ENCODE measurements around the gene USP43.

DNA sequence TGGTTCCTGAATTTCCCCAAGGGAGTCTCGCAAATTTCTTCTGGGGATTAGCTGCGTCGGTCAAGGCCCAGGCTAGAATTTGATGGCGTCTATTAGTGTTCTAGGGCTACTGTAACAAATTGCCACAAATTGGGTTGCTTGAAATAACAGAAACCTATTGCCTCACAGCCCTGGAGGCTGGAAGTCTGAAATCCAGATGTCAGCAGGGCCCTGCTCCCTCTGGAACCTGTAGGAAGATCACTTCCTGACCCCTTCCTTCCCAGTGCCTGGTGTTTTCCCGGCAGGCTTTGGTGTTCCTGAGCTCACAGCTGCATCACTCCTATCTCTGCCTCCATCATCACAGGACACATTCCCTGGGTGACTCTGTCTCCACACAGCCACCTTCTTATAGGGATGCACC lies 121.7 kb downstream of the USP43 start:
- TF ChIP-seq, protein P1, sequence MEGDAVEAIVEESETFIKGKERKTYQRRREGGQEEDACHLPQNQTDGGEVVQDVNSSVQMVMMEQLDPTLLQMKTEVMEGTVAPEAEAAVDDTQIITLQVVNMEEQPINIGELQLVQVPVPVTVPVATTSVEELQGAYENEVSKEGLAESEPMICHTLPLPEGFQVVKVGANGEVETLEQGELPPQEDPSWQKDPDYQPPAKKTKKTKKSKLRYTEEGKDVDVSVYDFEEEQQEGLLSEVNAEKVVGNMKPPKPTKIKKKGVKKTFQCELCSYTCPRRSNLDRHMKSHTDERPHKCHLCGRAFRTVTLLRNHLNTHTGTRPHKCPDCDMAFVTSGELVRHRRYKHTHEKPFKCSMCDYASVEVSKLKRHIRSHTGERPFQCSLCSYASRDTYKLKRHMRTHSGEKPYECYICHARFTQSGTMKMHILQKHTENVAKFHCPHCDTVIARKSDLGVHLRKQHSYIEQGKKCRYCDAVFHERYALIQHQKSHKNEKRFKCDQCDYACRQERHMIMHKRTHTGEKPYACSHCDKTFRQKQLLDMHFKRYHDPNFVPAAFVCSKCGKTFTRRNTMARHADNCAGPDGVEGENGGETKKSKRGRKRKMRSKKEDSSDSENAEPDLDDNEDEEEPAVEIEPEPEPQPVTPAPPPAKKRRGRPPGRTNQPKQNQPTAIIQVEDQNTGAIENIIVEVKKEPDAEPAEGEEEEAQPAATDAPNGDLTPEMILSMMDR (tag by site-specific recombination; IDR thresholded peaks at IDR 0.05): no peak
- TF ChIP-seq ZNF112 (tag by site-specific recombination; IDR thresholded peaks at IDR 0.05): no peak
- TF ChIP-seq KLF16 (tag by site-specific recombination; IDR thresholded peaks at IDR 0.05): no peak
- no peak for TF ChIP-seq GLI2 (tag by site-specific recombination; IDR thresholded peaks at IDR 0.05; ENCODE audit: borderline replicate concordance, low read depth)
- TF ChIP-seq, protein P2, sequence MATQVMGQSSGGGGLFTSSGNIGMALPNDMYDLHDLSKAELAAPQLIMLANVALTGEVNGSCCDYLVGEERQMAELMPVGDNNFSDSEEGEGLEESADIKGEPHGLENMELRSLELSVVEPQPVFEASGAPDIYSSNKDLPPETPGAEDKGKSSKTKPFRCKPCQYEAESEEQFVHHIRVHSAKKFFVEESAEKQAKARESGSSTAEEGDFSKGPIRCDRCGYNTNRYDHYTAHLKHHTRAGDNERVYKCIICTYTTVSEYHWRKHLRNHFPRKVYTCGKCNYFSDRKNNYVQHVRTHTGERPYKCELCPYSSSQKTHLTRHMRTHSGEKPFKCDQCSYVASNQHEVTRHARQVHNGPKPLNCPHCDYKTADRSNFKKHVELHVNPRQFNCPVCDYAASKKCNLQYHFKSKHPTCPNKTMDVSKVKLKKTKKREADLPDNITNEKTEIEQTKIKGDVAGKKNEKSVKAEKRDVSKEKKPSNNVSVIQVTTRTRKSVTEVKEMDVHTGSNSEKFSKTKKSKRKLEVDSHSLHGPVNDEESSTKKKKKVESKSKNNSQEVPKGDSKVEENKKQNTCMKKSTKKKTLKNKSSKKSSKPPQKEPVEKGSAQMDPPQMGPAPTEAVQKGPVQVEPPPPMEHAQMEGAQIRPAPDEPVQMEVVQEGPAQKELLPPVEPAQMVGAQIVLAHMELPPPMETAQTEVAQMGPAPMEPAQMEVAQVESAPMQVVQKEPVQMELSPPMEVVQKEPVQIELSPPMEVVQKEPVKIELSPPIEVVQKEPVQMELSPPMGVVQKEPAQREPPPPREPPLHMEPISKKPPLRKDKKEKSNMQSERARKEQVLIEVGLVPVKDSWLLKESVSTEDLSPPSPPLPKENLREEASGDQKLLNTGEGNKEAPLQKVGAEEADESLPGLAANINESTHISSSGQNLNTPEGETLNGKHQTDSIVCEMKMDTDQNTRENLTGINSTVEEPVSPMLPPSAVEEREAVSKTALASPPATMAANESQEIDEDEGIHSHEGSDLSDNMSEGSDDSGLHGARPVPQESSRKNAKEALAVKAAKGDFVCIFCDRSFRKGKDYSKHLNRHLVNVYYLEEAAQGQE (tag by site-specific recombination; IDR thresholded peaks at IDR 0.05): no peak
- TF ChIP-seq ZBTB8A (tag by site-specific recombination; IDR thresholded peaks at IDR 0.05): no peak

Measured in HEK293 (cell line).